ENCODE results near the gene FNDC8. TPM values are rescaled to one million over a fixed set of nuclear protein-coding genes. Genes with fewer than 3 reads are reported as not detected.
"Not testable (repeated sequence)": the region's sequence is repeated elsewhere in the genome, so short reads cannot be mapped to it uniquely, and the experiment has no call there.

FNDC8 gene
- total RNA-seq, 1 donor from 2014 or later: not detected

GRCh38 chr17:35175638-35176415 lies 54.4 kb downstream of the FNDC8 start:
- Histone ChIP-seq H3K4me3 (no peak overlapping the region), H3K27ac (no peak overlapping the region), H3K9me3 (no peaks in the 10 kb centered on the region), H3K27me3 (ENCODE audit: low read depth) (no peaks in the 10 kb centered on the region), H3K36me3 (no peaks in the 10 kb centered on the region), H3K4me1 (peaks cover 11% of the 10 kb centered on the region)
- ATAC-seq (no peak), DNase-seq (no peak)
- no peak for TF ChIP-seq CTCF (IDR thresholded peaks at IDR 0.05)
- intact Hi-C loops (cut with DNase I): no loop called here

- peaks cover 3% of the 10 kb centered on the region for H3K4me1 ChIP-seq
- H3K27ac ChIP-seq: no peak overlapping the region
- intact Hi-C loops (cut with DNase I): no loop called here
- no peaks in the 10 kb centered on the region for H3K27me3 ChIP-seq (ENCODE audit: low read depth)
- ATAC-seq: no peak
- H3K4me3 ChIP-seq: no peak overlapping the region
- no peak for TF ChIP-seq CTCF (IDR thresholded peaks at IDR 0.05)
- no peak for DNase-seq
- H3K9me3 ChIP-seq: no peaks in the 10 kb centered on the region
- H3K36me3 ChIP-seq: no peaks in the 10 kb centered on the region
These were observed 55.5 kb downstream of the FNDC8 start for GRCh38 chr17:35176897-35177296.

- H3K27me3 ChIP-seq (ENCODE audit: low read depth); DNase-seq; intact Hi-C loops (cut with DNase I); H3K9me3 ChIP-seq; H3K27ac ChIP-seq; ATAC-seq; H3K36me3 ChIP-seq; H3K4me1 ChIP-seq; H3K4me3 ChIP-seq: not testable (repeated sequence)
These were observed 58.0 kb downstream of the FNDC8 start for GRCh38 chr17:35179379-35179778.

Other genes with a start within 250 kb of the FNDC8 start
- gene CCT6B, start 160.2 kb upstream of the FNDC8 start, total RNA-seq: 1.5 TPM
- 17.8 TPM for gene ZNF830, start 160.1 kb upstream of the FNDC8 start, total RNA-seq
- gene LIG3, start 141.1 kb upstream of the FNDC8 start, total RNA-seq: 26.6 TPM
- 27.6 TPM for gene RFFL, start 57.9 kb upstream of the FNDC8 start, total RNA-seq
- gene RAD51D, start 1.8 kb upstream of the FNDC8 start, total RNA-seq: 13.2 TPM
- 9.0 TPM for gene NLE1, start 20.7 kb downstream of the FNDC8 start, total RNA-seq
- gene UNC45B, start 26.2 kb downstream of the FNDC8 start, total RNA-seq: 0.77 TPM
- gene SLC35G3, start 72.8 kb downstream of the FNDC8 start, total RNA-seq: not detected
- gene SLFN5, start 121.5 kb downstream of the FNDC8 start, total RNA-seq: 47.6 TPM